ENCODE results near the gene MIDN.

- TF ChIP-seq CTCF (IDR thresholded peaks at IDR 0.05) (no peak), POLR2AphosphoS5 (IDR thresholded peaks at IDR 0.05) (no peak), POLR2A (IDR thresholded peaks at IDR 0.05) (no peak)
Observed at GRCh38 chr19:1274081-1274851, 25.9 kb downstream of the MIDN start.
